HepG2 (cell line): ENCODE results near the gene MKNK1. TPM values are rescaled to one million over a fixed set of nuclear protein-coding genes. Genes with fewer than 3 reads are reported as not detected.

Source experiments
- ARNT2 ChIP-seq: sonication (generic); formaldehyde crosslinking; IDR thresholded peaks from 2 replicates; pipeline ENCODE4 v1.8.0; 2022; ENCODE audit warnings: mild to moderate bottlenecking, low read depth, missing genetic modification reagents, moderate library complexity
- CBFB ChIP-seq: sonication (generic); formaldehyde crosslinking; IDR thresholded peaks from 2 replicates; pipeline ENCODE4 v1.4.0; 2020; ENCODE audit warnings: missing genetic modification reagents
- CEBPB ChIP-seq: IDR thresholded peaks from 2 replicates; pipeline ENCODE4 v1.6.1; 2011; ENCODE audit warnings: low read depth, low read length, improper control_type of control experiment, borderline replicate concordance
- SALL1 ChIP-seq: sonication (generic); formaldehyde crosslinking; IDR thresholded peaks from 2 replicates; pipeline ENCODE4 v1.8.0; 2022; ENCODE audit warnings: mild to moderate bottlenecking, missing genetic modification reagents
- ZSCAN25 ChIP-seq: sonication (generic); formaldehyde crosslinking; IDR thresholded peaks from 2 replicates; pipeline ENCODE4 v1.8.0; 2022; ENCODE audit warnings: mild to moderate bottlenecking, missing genetic modification reagents
- polyA plus RNA-seq, 8 experiments: library from polyadenylated mRNA; depleted of rRNA in 3 of 8; stranded (reverse) in 7 of 8; unstranded in 1 of 8; fragments of >200 nt; fragmentation: Illumina TruSeq in 4 of 8; extraction: Trizol in 4 of 8; gene quantifications; 2 replicates each; pipeline versions ENCODE4 v1.2.1 to v1.2.3, GENCODE V29; 2011 to 2016; ENCODE audit warnings: low read depth in 4 of 8, missing spikeins in 1 of 8, mixed read lengths in 1 of 8; ENCODE audit not compliant: insufficient read depth in 1 of 8
- total RNA-seq, 5 experiments: library from RNA; depleted of rRNA; stranded (reverse); fragments of >200 nt; fragmentation: Illumina TruSeq; extraction: Trizol; gene quantifications; 2 replicates each; pipeline ENCODE4 v1.2.3, GENCODE V29; 2016; ENCODE audit warnings: low read depth in 1 of 5
- TF ChIP-seq, protein P1 (sequence below): sonication (generic); formaldehyde crosslinking; IDR thresholded peaks from 2 replicates; pipeline ENCODE4 v1.4.0; 2020; ENCODE audit warnings: low read depth, missing genetic modification reagents
- TF ChIP-seq, protein P2 (sequence below): sonication (generic); formaldehyde crosslinking; IDR thresholded peaks from 2 replicates; pipeline ENCODE4 v1.4.0; 2020; ENCODE audit warnings: missing genetic modification reagents

Gene MKNK1
- total and polyA plus RNA-seq, 2 of the 13 experiments (the other 11 are each of a cell fraction or from before 2014, with no cell fraction given) = 18.5 to 24.1 TPM

DNA sequence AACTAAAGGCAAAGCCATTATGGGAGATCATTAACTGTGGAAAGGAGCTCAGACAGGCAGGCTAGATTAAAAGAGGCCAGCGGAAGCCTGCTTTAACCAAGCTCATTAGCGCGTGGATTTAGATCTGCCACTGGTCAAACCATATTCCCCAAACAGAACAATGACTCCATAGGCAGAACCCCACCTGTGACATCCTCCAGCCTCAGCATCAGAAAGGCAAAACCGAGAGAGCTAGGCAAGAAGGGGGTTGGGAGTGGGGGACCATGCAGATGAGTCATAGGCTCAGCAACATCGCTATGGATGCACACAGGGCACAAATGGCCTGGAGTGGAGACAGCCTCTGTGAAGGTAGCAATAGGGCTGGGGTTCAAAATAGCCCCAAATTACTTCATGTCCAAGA is 20.6 kb downstream of the MKNK1 start (continued):
- TF ChIP-seq ZSCAN25 = no peak
- no peak for TF ChIP-seq ARNT2 (CRISPR knock-in tag)
- TF ChIP-seq CEBPB = no peak
- TF ChIP-seq, protein P1, sequence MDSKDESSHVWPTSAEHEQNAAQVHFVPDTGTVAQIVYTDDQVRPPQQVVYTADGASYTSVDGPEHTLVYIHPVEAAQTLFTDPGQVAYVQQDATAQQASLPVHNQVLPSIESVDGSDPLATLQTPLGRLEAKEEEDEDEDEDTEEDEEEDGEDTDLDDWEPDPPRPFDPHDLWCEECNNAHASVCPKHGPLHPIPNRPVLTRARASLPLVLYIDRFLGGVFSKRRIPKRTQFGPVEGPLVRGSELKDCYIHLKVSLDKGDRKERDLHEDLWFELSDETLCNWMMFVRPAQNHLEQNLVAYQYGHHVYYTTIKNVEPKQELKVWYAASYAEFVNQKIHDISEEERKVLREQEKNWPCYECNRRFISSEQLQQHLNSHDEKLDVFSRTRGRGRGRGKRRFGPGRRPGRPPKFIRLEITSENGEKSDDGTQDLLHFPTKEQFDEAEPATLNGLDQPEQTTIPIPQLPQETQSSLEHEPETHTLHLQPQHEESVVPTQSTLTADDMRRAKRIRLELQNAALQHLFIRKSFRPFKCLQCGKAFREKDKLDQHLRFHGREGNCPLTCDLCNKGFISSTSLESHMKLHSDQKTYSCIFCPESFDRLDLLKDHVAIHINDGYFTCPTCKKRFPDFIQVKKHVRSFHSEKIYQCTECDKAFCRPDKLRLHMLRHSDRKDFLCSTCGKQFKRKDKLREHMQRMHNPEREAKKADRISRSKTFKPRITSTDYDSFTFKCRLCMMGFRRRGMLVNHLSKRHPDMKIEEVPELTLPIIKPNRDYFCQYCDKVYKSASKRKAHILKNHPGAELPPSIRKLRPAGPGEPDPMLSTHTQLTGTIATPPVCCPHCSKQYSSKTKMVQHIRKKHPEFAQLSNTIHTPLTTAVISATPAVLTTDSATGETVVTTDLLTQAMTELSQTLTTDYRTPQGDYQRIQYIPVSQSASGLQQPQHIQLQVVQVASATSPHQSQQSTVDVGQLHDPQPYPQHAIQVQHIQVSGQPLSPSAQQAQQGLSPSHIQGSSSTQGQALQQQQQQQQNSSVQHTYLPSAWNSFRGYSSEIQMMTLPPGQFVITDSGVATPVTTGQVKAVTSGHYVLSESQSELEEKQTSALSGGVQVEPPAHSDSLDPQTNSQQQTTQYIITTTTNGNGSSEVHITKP = no peak
- no peak for TF ChIP-seq CBFB (CRISPR knock-in tag)
- no peak for TF ChIP-seq SALL1 (CRISPR knock-in tag)
- TF ChIP-seq, protein P2, sequence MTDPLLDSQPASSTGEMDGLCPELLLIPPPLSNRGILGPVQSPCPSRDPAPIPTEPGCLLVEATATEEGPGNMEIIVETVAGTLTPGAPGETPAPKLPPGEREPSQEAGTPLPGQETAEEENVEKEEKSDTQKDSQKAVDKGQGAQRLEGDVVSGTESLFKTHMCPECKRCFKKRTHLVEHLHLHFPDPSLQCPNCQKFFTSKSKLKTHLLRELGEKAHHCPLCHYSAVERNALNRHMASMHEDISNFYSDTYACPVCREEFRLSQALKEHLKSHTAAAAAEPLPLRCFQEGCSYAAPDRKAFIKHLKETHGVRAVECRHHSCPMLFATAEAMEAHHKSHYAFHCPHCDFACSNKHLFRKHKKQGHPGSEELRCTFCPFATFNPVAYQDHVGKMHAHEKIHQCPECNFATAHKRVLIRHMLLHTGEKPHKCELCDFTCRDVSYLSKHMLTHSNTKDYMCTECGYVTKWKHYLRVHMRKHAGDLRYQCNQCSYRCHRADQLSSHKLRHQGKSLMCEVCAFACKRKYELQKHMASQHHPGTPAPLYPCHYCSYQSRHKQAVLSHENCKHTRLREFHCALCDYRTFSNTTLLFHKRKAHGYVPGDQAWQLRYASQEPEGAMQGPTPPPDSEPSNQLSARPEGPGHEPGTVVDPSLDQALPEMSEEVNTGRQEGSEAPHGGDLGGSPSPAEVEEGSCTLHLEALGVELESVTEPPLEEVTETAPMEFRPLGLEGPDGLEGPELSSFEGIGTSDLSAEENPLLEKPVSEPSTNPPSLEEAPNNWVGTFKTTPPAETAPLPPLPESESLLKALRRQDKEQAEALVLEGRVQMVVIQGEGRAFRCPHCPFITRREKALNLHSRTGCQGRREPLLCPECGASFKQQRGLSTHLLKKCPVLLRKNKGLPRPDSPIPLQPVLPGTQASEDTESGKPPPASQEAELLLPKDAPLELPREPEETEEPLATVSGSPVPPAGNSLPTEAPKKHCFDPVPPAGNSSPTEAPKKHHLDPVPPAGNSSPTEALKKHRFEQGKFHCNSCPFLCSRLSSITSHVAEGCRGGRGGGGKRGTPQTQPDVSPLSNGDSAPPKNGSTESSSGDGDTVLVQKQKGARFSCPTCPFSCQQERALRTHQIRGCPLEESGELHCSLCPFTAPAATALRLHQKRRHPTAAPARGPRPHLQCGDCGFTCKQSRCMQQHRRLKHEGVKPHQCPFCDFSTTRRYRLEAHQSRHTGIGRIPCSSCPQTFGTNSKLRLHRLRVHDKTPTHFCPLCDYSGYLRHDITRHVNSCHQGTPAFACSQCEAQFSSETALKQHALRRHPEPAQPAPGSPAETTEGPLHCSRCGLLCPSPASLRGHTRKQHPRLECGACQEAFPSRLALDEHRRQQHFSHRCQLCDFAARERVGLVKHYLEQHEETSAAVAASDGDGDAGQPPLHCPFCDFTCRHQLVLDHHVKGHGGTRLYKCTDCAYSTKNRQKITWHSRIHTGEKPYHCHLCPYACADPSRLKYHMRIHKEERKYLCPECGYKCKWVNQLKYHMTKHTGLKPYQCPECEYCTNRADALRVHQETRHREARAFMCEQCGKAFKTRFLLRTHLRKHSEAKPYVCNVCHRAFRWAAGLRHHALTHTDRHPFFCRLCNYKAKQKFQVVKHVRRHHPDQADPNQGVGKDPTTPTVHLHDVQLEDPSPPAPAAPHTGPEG = no peak
